Measurements from ENCODE around the gene ZNF574.

The ZNF574 gene

DNA sequence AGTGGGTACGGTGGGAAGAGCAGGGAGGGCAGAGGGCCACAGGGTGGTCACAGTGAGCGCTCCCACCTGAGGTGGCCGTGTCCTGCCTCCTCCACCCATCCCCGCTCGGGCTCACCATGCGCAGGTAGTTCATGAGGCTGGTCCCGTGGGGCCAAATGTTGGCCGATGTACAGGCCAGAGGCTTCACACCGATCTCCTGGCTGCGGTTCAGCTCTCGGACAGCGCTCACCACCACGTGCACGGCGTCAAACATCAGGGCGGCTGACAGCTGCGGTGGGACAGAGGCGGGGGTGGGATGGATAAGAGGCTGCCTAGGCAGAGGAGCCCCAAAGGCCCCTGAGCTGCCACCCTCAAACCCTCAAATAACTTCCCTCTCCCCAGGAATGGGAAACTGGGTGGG is 21.8 kb upstream of the ZNF574 start:
- no peak for DNase-seq (ENCODE audit: low spot score)

DNA sequence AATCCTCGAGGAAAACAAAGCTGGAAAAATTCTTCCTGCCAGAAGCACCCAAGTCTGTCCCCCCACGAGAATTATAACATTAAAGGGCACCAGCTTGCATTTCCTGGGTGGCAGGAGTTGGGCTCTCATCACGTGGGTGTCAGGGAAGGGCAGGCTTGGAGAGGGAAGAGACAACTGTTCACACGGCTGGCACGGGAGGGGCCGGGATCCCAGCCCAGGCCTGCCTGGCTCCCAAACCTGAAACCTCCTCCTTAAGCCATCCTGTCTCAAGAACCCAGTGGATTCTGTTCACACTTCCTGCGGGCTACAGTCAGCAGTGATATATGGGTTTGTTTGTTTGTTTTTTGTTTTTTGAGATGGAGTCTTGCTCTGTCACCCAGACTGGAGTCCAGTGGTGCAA is 18.1 kb upstream of the ZNF574 start:
- DNase-seq (ENCODE audit: low spot score), result no peak

DNA sequence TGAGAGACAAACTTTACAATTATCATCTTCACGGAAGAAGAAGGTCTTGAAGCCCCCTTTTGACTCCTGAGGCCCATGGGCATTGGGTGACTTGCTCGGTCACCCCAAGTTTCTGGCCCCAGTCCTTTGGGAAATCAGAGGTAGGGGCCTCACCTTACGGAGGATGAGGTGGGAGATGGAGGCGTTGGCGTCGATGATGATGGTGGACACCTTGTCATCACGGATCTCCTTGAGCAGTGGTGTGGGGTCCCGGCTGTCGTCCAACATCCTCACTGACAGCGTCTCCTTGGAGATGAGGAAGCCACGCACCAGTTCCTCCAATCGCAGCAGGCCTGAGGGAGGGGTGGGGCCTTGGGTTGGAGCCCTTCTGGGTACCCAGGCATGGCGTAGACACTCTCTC is 16.8 kb upstream of the ZNF574 start:
- DNase-seq (ENCODE audit: low spot score), result no peak

DNA sequence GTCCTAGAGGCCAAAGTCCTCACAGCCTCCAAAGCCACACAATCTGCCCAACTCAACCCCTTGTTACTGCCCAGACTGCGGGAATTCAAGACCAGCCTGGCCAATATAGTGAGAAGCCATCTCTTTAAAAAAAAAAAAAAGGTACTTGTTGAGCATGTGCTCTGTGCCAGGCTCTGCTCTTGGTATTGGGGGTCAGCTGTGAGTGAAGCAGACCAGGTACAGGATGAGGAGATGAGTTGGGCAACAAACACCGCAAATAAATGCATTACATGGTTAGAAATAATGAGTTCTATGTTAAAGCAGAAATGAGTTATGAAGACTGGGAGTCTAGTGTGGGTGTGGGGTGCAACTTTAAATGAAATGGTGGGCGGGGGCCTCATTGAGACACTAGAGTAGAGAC is 15.8 kb upstream of the ZNF574 start:
- no peak for DNase-seq (ENCODE audit: low spot score)

DNA sequence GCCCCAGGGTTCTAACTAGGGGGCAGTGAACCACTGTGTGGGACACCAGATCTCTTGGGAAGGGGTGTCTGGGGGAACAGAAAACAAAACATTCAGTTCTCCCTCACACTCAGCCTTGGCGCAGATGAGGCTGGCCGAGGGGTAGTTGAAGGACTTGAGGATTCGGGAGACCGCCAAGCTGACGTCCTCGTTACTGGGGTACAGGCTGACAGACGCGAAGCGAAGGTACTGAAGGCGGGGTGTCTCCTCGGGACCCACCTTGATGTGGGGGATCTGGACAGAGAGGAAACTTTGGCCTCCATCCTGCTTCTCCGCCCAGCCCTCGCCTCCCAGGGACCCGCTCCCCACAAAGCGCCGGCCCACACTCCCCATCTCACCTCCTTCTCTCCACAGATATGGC is 13.6 kb upstream of the ZNF574 start:
- DNase-seq (ENCODE audit: low spot score), result no peak

DNA sequence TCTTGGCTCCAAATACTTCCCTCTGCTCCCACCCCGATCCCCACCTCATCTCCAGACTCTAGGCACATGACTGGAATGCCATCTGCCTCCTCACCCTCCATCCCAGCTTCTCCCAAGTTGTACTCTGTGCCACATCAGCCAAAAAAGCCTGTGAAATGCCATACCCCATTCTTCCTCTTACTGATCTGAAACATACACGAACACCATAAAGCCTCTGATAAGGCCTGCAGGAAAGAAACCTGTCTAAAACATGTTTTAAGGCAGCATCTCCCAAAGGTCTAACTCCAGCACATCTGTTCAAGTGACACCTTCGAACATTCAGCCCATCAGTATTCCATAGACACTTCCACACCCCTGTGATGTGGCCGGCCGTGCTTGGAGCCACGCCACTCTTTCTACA is 11.5 kb upstream of the ZNF574 start:
- DNase-seq (ENCODE audit: low spot score), result no peak

DNA sequence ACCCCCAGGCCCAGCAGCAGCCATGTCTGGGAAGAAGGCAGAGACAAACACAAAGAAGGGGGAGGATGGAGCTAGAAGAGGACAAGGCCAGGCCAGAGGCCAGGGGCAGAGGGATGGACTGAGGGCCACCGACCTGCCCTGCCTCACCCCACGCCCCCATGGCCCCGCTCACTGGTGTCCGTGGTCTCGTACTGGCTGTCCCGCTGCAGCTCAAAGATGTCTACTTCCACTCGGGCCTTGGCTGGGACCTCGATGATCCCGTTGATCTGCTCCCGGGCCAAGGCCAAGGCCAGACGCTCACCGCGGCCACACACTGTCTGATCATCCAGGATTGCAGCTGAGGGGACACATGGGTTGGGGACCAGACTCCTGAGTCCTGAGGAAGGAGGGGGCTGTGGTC is 10.9 kb upstream of the ZNF574 start:
- DNase-seq (ENCODE audit: low spot score), result no peak

DNA sequence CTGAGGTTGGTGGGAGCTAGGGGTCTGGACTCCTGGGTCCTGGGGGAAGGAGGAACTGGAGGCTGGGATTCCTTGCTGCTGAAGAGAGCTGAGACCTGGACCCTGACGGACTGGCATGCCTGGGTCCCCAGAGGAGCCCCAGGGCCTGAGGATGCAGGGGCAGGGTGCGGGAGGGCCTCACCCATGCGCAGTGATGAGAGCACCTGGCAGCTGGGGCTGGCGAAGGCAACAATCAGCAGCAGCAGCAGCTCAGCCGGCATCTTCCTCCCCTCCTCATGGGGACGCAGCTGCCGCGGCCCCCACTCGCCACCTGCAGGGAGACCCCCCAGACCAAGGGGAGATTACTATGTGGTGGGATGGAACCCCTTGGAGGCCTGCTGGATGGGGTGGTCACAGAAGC is 10.5 kb upstream of the ZNF574 start:
- DNase-seq (ENCODE audit: low spot score), result no peak

DNA sequence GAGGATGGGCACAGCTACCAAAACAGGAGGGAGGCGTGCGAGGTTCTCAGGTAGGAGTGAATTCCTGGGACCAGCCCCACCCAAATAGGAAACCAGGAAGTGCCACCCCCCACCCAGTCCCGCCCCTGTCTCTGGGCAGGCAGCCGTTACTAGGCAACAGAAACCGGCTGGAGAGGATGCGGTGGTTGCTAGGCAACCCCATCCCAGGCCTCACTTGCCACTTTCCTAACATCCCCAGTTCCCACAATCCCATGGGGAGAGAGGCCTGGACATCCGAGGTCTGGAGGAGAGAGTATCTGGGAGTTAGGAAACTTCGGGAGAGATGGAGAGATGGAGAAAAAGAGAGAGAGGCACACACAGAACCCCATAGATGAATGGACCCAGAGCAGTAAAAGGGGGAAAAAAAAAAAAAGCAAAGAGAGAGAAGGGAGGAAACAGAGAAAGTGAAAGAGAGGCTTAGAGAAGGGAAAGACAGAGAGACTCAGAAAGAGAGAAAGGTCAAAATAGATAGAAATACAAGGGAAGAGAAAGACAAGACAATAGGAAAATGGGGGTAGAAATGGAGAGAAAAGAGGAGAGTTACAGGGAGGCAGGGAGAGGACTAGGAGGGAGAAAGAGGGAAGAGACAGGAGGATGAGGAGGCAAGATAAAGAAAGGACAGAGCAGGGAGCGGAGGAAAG is 9.8 kb upstream of the ZNF574 start:
- DNase-seq (ENCODE audit: low spot score), result peak; percentile 28

DNA sequence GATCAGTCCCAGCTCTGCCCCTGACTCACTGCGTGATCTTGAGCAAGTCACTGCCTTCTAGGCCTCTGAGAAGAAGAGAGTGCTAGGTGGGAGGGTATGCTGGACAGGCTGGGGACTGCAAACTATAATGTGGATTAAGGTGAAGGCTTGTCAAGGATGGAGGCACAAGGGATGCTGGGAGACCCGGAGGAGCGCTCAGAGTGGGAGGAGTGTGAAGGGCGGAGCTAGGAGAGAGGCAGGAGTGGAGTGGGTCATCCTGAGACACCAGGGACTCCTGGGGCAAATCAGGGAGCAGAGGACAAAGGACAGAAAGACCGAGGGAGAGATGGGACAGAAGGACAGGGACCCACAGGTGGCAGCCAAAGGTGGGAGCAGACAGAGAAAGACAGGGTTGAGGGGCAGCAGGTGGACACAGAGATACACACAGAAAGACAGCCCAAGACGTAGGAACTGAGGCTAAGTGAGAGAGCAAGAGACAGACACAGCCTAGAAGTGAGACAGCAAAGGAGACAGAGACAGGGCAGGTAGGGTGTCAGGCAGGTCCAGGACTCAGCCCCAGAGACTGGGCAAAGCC is 8.6 kb upstream of the ZNF574 start:
- DNase-seq (ENCODE audit: low spot score), result no peak

DNA sequence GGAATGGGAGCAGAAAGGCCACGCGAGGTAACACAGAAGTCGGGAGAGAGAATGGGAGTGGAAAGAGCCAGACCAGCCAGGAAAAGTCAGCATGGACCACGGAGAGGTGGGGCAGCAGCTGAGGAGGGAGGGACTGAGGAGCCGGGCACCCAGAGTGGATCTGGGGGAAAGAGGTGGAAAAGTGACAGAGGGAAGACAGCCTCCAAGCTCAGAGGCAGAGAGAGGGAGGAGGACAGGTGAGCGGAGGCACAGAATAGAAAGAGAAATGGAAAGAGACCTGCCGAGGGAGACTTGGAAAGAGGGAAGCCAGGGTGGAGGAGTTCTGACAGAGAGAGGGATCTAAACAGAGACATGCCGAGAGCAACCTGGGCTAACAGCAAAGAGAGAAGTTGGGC is 7.6 kb upstream of the ZNF574 start:
- DNase-seq (ENCODE audit: low spot score), result no peak

DNA sequence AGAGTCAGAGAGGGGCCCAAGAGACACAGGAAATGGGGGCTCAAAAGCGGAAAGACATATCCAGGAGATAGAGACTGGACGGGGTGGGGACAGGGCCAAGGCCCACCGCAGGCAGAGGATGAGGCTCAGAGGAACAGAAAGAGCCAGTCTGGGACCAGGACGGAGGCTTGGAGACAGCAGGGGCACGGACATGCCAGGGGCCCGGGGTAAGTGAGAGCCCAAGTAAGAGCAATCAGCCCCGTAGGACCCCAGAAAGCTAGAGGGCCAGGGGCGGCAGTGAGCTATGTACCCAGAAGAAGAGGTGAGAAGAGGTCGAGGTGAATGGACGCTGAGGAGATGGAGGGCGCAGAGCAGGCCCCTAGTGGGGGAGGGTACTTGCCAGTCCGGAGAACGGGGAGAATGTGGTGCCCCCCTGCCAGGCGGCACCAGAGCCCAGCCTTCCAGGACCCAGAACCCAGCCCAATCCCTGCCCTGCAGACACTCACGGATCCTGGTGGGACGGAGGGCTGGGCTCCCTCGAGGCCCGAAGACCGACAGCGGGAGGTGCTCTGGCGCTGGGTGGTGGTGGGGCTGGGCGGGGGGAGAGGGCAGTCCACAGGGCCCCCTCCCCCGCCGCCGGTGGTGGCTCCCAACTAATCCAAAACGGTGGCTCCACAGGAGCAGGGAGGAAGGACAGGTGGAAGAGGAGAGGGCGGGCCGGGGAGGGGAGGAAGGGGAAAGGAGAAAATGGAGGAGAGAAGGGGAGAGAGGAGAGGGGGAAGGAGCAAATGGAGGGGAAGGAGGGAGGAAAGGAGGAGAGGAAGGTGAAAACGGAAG is 7.0 kb upstream of the ZNF574 start:
- no peak for DNase-seq (ENCODE audit: low spot score)

DNA sequence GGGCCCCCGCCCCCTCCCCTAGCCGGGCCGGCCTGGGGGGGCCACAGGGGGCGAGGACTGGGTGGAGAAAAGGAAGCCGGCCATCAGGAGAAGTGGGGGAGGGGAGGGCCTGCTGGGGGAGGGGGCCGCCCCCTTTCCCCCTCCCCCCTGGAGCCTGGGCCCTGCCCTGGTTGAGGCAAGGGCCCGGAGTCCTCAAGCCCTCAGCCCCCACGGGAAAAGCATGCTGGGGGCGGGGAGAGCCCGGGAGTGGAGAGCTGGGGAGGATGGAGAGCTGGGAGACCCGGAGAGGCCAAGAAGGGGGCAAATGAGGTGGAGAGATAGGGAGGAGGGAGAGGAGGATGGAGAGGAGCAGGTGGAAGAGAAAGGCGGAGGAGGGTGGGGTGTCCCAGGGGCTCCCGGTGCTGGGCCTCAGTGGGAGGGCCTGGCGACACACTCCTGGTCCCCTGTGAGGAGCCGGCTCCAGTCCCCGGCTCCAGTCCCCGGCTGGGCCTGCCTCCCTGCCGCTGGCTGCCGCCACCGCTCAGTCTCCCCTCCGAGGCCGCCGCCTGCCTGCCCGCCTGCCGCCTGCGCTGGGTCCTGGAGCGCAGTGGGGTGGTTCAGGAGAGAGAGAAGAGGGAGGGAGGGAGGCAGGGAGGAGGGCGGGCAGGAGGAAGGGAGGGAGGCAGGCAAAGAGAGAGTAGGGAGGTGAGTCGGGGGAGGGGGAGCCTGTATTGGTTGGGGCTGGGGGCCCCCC is 6.2 kb upstream of the ZNF574 start, which contains the start of gene GRIK5:
Gene GRIK5, minus strand, starts transcription at position 588 of the 733 bp plus-strand sequence. CDS start 4,436 bp downstream, outside the sequence.
- DNase-seq (ENCODE audit: low spot score), result no peak

DNA sequence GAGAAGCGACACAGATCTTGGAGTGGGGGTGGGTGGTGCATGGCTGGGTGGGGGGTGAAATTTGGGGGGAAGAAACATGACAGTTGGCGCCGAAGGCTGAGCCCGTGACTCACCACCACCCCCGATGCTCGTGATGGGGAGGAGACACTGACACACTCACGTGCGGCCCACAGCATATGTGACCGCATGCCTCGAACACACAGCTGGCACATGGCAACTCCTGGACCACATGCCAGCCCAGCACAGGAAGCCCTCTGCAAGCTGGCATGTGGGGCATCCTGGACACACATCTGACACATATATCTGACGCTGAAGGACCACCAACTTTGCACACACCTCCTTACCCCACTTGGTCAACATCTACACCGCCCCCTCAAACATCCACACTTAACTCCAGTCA is 4.7 kb upstream of the ZNF574 start:
- DNase-seq (ENCODE audit: low spot score), result no peak

DNA sequence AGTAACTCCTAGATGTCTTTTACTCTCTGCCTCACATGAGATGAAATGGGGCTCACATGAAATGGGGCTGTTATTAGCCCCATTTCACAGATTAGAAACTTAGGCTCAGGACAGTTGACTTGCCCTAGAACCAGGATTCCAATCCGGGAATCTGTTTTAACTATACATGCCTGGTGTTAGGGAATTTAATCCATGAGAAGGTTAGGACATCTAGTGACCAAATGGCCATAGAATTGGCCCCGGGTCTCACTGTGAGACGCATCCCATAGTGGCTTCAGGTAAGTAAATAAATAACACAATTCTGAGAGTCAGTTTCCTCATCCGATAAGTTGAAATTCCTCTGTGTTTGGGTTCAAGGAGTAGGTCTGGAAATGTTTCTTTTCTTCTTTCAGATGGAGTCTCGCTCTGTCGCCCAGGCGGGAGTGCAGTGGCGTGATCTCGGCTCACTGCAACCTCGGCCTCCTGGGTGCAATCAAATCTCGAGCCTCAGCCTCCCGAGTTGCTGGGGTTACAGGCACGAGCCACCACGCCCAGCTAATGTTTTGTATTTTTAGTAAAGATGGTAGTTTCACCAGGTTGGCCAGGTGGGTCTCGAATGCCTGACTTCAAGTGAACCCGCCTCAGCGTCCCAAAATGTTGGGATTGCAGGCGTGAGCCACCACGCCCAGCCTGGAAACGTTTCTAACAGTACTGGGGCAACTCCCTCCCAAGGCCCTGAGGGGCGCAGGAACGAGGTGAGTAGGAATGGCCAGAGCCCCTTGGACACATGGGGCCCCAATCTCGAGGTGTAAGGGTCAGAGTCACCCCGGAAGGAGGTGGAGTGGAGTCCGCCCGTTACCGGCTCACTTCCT is 1.2 kb upstream of the ZNF574 start:
- DNase-seq (ENCODE audit: low spot score), result peak; percentile 50

DNA sequence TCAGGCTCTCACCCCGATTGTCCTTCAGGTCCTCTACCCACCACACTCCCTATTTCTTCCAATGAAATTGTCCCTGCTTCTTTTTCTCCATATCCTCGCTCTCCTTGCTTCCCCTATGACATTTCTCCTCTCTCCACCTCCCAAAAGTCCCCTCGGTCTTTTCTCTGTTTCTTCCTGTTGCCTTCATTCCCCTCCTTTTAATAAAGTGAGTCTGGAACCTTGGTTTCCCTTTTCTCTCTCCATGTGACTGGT is 676 bp upstream of the ZNF574 start:
- DNase-seq (ENCODE audit: low spot score), result no peak

DNA sequence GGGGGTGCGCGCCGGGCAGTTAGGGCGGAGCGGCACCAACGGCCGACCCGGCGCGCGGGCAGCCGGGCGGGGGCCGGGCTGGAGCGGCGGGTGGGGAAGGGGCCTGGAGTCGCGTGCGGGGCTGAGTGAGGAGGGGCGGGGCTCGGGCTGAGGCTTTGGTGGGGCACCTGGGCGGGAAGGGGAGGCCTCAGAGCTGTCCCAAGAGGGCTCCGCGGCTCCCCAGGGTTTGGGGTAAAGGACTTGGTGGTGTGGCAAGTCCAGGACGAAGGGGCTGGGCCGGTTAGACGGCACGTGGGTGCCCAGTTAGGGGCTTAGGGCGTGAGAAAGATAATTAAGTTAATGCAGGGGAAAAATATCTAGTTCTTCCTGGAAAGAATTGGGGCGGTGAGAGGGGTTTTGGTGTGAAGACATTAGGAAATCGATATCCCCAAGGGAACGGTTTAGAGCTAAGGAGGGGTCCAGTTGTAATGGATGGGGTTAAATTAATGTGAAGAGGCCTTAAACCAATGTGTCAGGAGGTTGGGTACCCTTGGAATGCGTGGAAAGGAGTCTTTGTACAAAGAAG is 496 bp downstream of the ZNF574 start:
- DNase-seq (ENCODE audit: low spot score), result no peak

DNA sequence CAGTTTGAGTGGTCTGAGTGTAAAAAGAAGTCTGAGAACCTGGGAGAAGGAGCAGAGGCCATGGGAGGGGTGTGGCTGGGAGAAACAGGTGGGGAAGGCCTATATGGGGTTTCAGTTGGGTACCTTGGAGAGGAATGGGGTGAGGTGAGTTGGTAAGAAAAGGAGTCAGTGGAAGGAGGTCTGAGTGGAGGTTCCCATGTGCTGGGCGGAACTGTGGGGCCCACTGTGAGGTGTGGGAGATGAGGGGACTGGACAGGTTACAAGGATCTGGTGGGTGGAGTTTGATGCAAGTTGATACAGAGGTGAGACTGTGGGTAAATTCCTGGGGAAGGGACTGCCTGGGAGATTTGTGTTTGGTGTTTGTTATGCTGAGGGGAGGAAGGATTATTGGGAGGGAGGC is 2.1 kb downstream of the ZNF574 start:
- no peak for DNase-seq (ENCODE audit: low spot score)

DNA sequence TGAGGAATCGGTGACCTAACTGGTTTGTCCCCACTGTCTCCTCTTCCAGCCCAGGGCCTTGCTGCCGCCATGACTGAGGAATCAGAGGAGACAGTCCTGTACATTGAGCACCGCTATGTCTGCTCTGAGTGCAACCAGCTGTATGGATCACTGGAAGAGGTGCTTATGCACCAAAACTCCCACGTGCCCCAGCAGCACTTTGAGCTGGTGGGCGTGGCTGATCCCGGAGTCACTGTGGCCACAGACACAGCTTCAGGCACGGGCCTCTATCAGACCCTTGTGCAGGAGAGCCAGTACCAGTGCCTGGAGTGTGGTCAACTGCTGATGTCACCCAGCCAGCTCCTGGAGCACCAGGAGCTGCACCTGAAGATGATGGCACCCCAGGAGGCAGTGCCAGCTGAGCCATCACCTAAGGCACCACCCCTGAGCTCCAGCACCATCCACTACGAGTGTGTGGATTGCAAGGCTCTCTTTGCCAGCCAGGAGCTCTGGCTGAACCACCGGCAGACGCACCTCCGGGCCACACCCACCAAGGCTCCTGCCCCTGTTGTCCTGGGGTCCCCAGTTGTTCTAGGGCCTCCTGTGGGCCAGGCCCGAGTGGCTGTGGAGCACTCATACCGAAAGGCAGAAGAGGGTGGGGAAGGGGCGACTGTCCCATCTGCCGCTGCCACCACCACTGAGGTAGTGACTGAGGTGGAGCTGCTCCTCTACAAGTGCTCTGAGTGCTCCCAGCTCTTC is 2.7 kb downstream of the ZNF574 start:
- DNase-seq (ENCODE audit: low spot score), result no peak

DNA sequence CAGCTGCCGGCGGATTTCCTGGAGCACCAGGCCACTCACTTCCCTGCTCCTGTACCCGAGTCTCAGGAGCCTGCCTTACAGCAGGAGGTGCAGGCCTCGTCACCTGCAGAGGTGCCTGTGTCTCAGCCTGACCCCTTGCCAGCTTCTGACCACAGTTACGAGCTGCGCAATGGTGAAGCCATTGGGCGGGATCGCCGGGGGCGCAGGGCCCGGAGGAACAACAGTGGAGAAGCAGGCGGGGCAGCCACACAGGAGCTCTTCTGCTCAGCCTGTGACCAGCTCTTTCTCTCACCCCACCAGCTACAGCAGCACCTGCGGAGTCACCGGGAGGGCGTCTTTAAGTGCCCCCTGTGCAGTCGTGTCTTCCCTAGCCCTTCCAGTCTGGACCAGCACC is 3.3 kb downstream of the ZNF574 start:
- no peak for DNase-seq (ENCODE audit: low spot score)
